H1 (cell line): Measurements from ENCODE around the gene DIP2B. TPM values are rescaled to one million over a fixed set of nuclear protein-coding genes. Genes with fewer than 3 reads are reported as not detected.

Experiments
- CTCF ChIA-PET: fragments of 300-600 bp; sonication (Branson Sonifier 250); formaldehyde crosslinking; loops from one replicate; lab custom pipeline; 2021; ENCODE audit not compliant: partially characterized antibody; lab: Charles Lee
- POLR2A ChIA-PET: fragments of 300-600 bp; sonication (Branson Sonifier 250); formaldehyde crosslinking; loops from one replicate; lab custom pipeline; 2021; ENCODE audit warnings: inconsistent platforms; ENCODE audit not compliant: partially characterized antibody; lab: Charles Lee
- DNase-seq, 2 experiments: peaks; one replicate each; pipeline versions ENCODE4 v3.0.0 to v3.0.0-alpha.2; 2010 to 2022; ENCODE audit warnings: low spot score in 2 of 2, low read depth in 1 of 2, mixed read lengths in 1 of 2
- FAIRE-seq: peaks from 2 replicates; lab custom pipeline; 2011; peaks lifted over from hg19 to GRCh38; lab: Jason Lieb, UNC
- H2AFZ ChIP-seq: 2 replicates; pipeline ENCODE4 v1.8.1; 2012; ENCODE audit warnings: low read length, inconsistent platforms
- H2AK5ac ChIP-seq: 2 replicates; pipeline ENCODE4 v1.6.1; 2013; ENCODE audit warnings: low read depth, low read length
- H2BK120ac ChIP-seq: replicated peaks from 2 replicates; pipeline ENCODE3; 2013; ENCODE audit warnings: low read depth, low read length, inconsistent platforms
- H2BK12ac ChIP-seq: 2 replicates; pipeline ENCODE4 v1.6.1; 2013; ENCODE audit warnings: low read depth, low read length
- H2BK15ac ChIP-seq: 2 replicates; pipeline ENCODE4 v1.6.1; 2013; ENCODE audit warnings: low read length
- H2BK20ac ChIP-seq: 2 replicates; pipeline ENCODE4 v1.6.1; 2013; ENCODE audit warnings: low read length
- H2BK5ac ChIP-seq: 2 replicates; pipeline ENCODE4 v1.6.1; 2013; ENCODE audit warnings: low read depth, low read length
- H3K14ac ChIP-seq: 2 replicates; pipeline ENCODE4 v1.6.1; 2013; ENCODE audit warnings: inconsistent platforms; ENCODE audit not compliant: insufficient read length
- H3K18ac ChIP-seq: 2 replicates; pipeline ENCODE4 v1.6.1; 2013; ENCODE audit warnings: low read length; ENCODE audit errors: extremely low read depth
- H3K23ac ChIP-seq: 2 replicates; pipeline ENCODE4 v1.6.1; 2013; ENCODE audit warnings: inconsistent platforms; ENCODE audit not compliant: insufficient read length
- H3K23me2 ChIP-seq: 2 replicates; pipeline ENCODE4 v1.6.1; 2013; ENCODE audit warnings: low read depth, low read length
- H3K27ac ChIP-seq: 2 replicates; pipeline ENCODE4 v1.6.1; 2011; ENCODE audit warnings: low read depth, low read length, inconsistent platforms
- H3K27me3 ChIP-seq, 4 experiments: replicated peaks in 1 of 4; 1 replicate in 1 of 4; 2 replicates in 3 of 4; pipeline versions ENCODE4 v1.6.1 to v1.8.1; 2011 to 2013; ENCODE audit warnings: low read length in 3 of 4, mild to moderate bottlenecking in 3 of 4, inconsistent platforms in 2 of 4, mixed read lengths in 2 of 4, moderate library complexity in 1 of 4; ENCODE audit not compliant: control insufficient read depth in 3 of 4, insufficient read depth in 3 of 4; ENCODE audit errors: extremely low read depth in 1 of 4
- H3K36me3 ChIP-seq, 4 experiments: 2 replicates each; pipeline versions ENCODE4 v1.6.1 to v1.8.1; 2011 to 2013; ENCODE audit warnings: mild to moderate bottlenecking in 4 of 4, low read length in 3 of 4, moderate library complexity in 2 of 4, control low read depth in 1 of 4, inconsistent platforms in 1 of 4; ENCODE audit not compliant: insufficient read depth in 4 of 4, control insufficient read depth in 2 of 4
- H3K4ac ChIP-seq: replicated peaks from 2 replicates; pipeline ENCODE3; 2013; ENCODE audit warnings: low read length, low read depth, mixed read lengths, inconsistent platforms; ENCODE audit not compliant: insufficient read length
- H3K4me1 ChIP-seq, 4 experiments: replicated peaks in 1 of 4; 1 replicate in 1 of 4; 2 replicates in 3 of 4; pipeline versions ENCODE4 v1.6.1 to v1.8.1; 2011 to 2013; ENCODE audit warnings: low read length in 3 of 4, inconsistent platforms in 2 of 4, mixed read lengths in 1 of 4; ENCODE audit not compliant: insufficient read depth in 4 of 4, control insufficient read depth in 3 of 4
- H3K4me2 ChIP-seq, 2 experiments: 2 replicates each; pipeline versions ENCODE4 v1.6.1 to v1.8.1; 2011 to 2013; ENCODE audit warnings: low read depth in 2 of 2, low read length in 2 of 2, control low read depth in 1 of 2, inconsistent platforms in 1 of 2, mild to moderate bottlenecking in 1 of 2; ENCODE audit not compliant: insufficient read depth in 1 of 2
- H3K4me3 ChIP-seq, 4 experiments: fragments of 200-600, 300-600 bp in 1 of 4; sonication (generic), shearing (Covaris generic), sonication (Bioruptor Twin) in 1 of 4; 2 replicates each; pipeline versions ENCODE4 v1.5.1 to v1.8.1; 2011 to 2016; ENCODE audit warnings: low read length in 4 of 4, low read depth in 3 of 4, control low read depth in 2 of 4, inconsistent platforms in 2 of 4, mild to moderate bottlenecking in 2 of 4, mixed read lengths in 1 of 4, moderate library complexity in 1 of 4; ENCODE audit not compliant: insufficient read depth in 2 of 4; ENCODE audit errors: extremely low read depth in 1 of 4
- H3K56ac ChIP-seq: replicated peaks from 2 replicates; pipeline ENCODE3; 2013; ENCODE audit warnings: low read depth, mild to moderate bottlenecking, mixed read lengths, low read length, inconsistent platforms; ENCODE audit not compliant: insufficient read length
- H3K79me1 ChIP-seq: 2 replicates; pipeline ENCODE4 v1.6.1; 2013; ENCODE audit warnings: low read depth, low read length, control low read depth
- H3K79me2 ChIP-seq, 2 experiments: 2 replicates each; pipeline versions ENCODE4 v1.6.1 to v1.8.1; 2012 to 2013; ENCODE audit warnings: low read length in 2 of 2, mild to moderate bottlenecking in 2 of 2, inconsistent platforms in 1 of 2; ENCODE audit not compliant: insufficient read depth in 2 of 2, control insufficient read depth in 1 of 2
- H3K9ac ChIP-seq, 4 experiments: replicated peaks in 1 of 4; 1 replicate in 1 of 4; 2 replicates in 3 of 4; pipeline versions ENCODE4 v1.6.1 to v1.8.1; 2011 to 2013; ENCODE audit warnings: low read depth in 3 of 4, low read length in 3 of 4, control low read depth in 2 of 4, mild to moderate bottlenecking in 2 of 4, moderate library complexity in 2 of 4, inconsistent platforms in 1 of 4; ENCODE audit errors: extremely low read depth in 1 of 4
- H3K9me3 ChIP-seq, 2 experiments: 2 replicates each; pipeline versions ENCODE4 v1.6.1 to v1.8.1; 2012 to 2013; ENCODE audit warnings: mild to moderate bottlenecking in 2 of 2, moderate library complexity in 2 of 2, control low read depth in 1 of 2, inconsistent platforms in 1 of 2, low read depth in 1 of 2, low read length in 1 of 2, mixed read lengths in 1 of 2; ENCODE audit not compliant: insufficient read depth in 2 of 2
- H4K20me1 ChIP-seq, 2 experiments: replicated peaks in 1 of 2; 2 replicates each; pipeline versions ENCODE3 to v1.8.1; 2011 to 2013; ENCODE audit warnings: inconsistent platforms in 2 of 2, low read length in 2 of 2, mild to moderate bottlenecking in 1 of 2; ENCODE audit not compliant: insufficient read depth in 2 of 2, control insufficient read depth in 1 of 2
- H4K5ac ChIP-seq: 2 replicates; pipeline ENCODE4 v1.6.1; 2013; ENCODE audit warnings: low read length, low read depth, mixed read lengths, inconsistent platforms; ENCODE audit not compliant: insufficient read length
- H4K8ac ChIP-seq: 2 replicates; pipeline ENCODE4 v1.8.0; 2013; ENCODE audit warnings: mild to moderate bottlenecking, moderate library complexity, low read length, inconsistent platforms; ENCODE audit not compliant: insufficient read depth; ENCODE audit errors: extremely low read depth
- H4K91ac ChIP-seq: replicated peaks from 2 replicates; pipeline ENCODE3; 2013; ENCODE audit warnings: low read length, mixed read lengths, inconsistent platforms; ENCODE audit not compliant: insufficient read length
- CTBP2 ChIP-seq: IDR thresholded peaks from 2 replicates; pipeline ENCODE4 v1.7.0; 2011; ENCODE audit warnings: borderline replicate concordance, mild to moderate bottlenecking, moderate library complexity, mixed read lengths, low read length; ENCODE audit not compliant: insufficient read depth, insufficient read length
- EP300 ChIP-seq, 2 experiments: IDR thresholded peaks; 1 replicate in 1 of 2; 2 replicates in 1 of 2; pipeline ENCODE4 v1.6.1; 2011 to 2012; ENCODE audit warnings: low read depth in 2 of 2, low read length in 2 of 2, mild to moderate bottlenecking in 2 of 2, borderline replicate concordance in 1 of 2, inconsistent platforms in 1 of 2, moderate library complexity in 1 of 2
- GABPA ChIP-seq: IDR thresholded peaks from 2 replicates; pipeline ENCODE4 v1.6.1; 2011; ENCODE audit warnings: mild to moderate bottlenecking, low read length, moderate library complexity, borderline replicate concordance; ENCODE audit not compliant: insufficient read depth
- KDM5A ChIP-seq: fragments of 200-600 bp; IDR thresholded peaks from 2 replicates; pipeline ENCODE4 v1.7.1; 2012; ENCODE audit warnings: mild to moderate bottlenecking, low read length, inconsistent platforms, mixed read lengths
- RAD21 ChIP-seq, 2 experiments: IDR thresholded peaks in 1 of 2; conservative IDR thresholded peaks in 1 of 2; 2 replicates each; pipeline ENCODE4 v1.6.1; 2011; ENCODE audit warnings: low read depth in 2 of 2, low read length in 2 of 2, improper control_type of control experiment in 1 of 2, inconsistent platforms in 1 of 2, mild to moderate bottlenecking in 1 of 2, moderate library complexity in 1 of 2
- RFX5 ChIP-seq: IDR thresholded peaks from 2 replicates; pipeline ENCODE4 v1.6.1; 2011; ENCODE audit warnings: low read depth, low read length, improper control_type of control experiment, borderline replicate concordance
- SIN3A ChIP-seq, 2 experiments: IDR thresholded peaks in 1 of 2; conservative IDR thresholded peaks in 1 of 2; 2 replicates each; pipeline ENCODE4 v1.6.1; 2011 to 2012; ENCODE audit warnings: low read length in 2 of 2, improper control_type of control experiment in 1 of 2, low read depth in 1 of 2, mild to moderate bottlenecking in 1 of 2
- TAF1 ChIP-seq: IDR thresholded peaks from 2 replicates; pipeline ENCODE4 v1.6.1; 2011; ENCODE audit warnings: mild to moderate bottlenecking, low read depth, low read length
- WGBS, 2 experiments: shearing (Covaris generic) in 1 of 2; methylation state at CpG; one replicate each; pipeline versions ENCODE4 v1.1.6 to v1.1.7; 2013 to 2015; ENCODE audit warnings: low lambda C conversion rate in 2 of 2, mixed read lengths in 2 of 2, inconsistent platforms in 1 of 2, low coverage in 1 of 2, missing lambda C conversion rate in 1 of 2; ENCODE audit not compliant: insufficient replicate concordance in 2 of 2, insufficient coverage in 1 of 2, insufficient read length in 1 of 2; ENCODE audit errors: extremely low coverage in 1 of 2, missing lambda C conversion rate in 1 of 2; 5-methylcytosine and 5-hydroxymethylcytosine counted together
- polyA plus RNA-seq, 7 experiments: library from polyadenylated mRNA; depleted of rRNA in 3 of 7; stranded (reverse) in 5 of 7; unstranded in 2 of 7; fragments of >200 nt in 5 of 7; fragments of 200-250 nt in 2 of 7; gene quantifications; 1 replicate in 5 of 7; 2 replicates in 1 of 7; 4 replicates in 1 of 7; pipeline versions ENCODE4 v1.2.1 to v1.2.3, GENCODE V29; 2011 to 2013; ENCODE audit warnings: missing spikeins in 2 of 7, mixed read lengths in 2 of 7
- total RNA-seq: library from RNA; stranded (reverse); fragmentation: NEBNext Ultra II Directional; extraction: Animal tissue kit (Norgen Biotek cat#: 25700); gene quantifications from 2 replicates; pipeline ENCODE4 v1.2.1, GENCODE V29; 2021

The DIP2B gene
- total and polyA plus RNA-seq, 2 of the 8 experiments (the other 6 are each of a cell fraction or from before 2014, with no cell fraction given), result 11.1 to 29.6 TPM

DNA sequence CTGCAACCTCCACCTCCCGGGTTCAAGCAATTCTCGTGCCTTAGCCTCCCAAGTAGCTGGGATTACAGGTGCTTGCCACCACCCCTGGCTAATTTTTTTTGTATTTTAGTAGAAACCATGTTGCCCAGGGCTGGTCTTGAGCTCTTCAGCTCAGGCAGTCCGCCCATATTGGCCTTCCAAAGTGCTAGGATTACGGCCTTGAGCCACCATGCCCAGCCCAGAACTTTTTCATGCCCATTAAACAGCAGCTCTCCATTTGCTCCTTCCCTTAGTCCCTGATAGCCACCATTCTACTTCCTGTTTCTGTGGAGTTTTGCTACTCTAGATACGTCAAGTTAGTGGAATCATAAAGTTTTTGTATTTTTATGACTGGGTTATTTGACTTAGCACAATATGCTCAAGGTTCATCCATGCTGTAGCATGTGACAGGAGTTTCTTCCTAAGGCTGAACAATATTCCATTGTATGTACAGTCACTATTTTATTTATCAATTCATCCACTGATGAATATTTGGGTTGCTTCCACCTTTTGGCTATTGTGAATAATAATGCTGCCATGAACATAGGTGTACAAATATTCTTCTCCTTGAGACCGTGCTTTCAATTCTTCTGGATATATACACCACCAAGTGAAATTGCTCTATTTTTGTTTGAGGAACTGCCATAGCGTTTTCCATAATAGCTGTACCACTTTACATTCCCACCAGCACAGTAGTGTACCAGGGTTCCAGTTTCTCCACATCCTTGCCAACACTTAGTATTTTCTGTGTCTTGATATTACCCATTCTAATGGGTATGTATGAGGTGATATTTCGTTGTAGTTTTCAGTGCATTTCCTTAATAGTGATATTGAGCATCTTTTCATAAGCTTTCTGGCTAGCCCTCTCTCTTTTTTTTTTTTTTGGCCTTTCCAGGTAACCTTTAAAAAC is 274.1 kb downstream of the DIP2B start:
- Histone ChIP-seq H2BK15ac (no peak overlapping the region), H3K4me2 (no peak overlapping the region), H3K23ac (no peak overlapping the region), H3K79me2 (peaks cover 0 to 44% of the 10 kb centered on the region in 2 experiments; a peak in 2 of 4 replicates), H3K4me1 (no peaks in the 10 kb centered on the region), H3K23me2 (no peaks in the 10 kb centered on the region), H3K27me3 (no peaks in the 10 kb centered on the region), H3K4me3 (no peak overlapping the region), H3K79me1 (no peaks in the 10 kb centered on the region; the same call in 1 of the 2 replicates), H3K9ac (no peak overlapping the region), H4K20me1 (peaks cover 0 to 2% of the 10 kb centered on the region in 2 experiments), H4K5ac (no peak overlapping the region), H2AFZ (no peak overlapping the region), H3K36me3 (peaks cover 0 to 9% (median 0%) of the 10 kb centered on the region in 4 experiments; a peak in 3 of 8 replicates), H3K27ac (no peak overlapping the region), H3K14ac (no peak overlapping the region), H2AK5ac (no peak overlapping the region), H3K9me3 (no peaks in the 10 kb centered on the region), H3K4ac (no peak overlapping the region), H2BK120ac (no peak overlapping the region), H2BK5ac (no peak overlapping the region), H4K8ac (no peak overlapping the region), H2BK20ac (no peak overlapping the region), H4K91ac (no peak overlapping the region), H2BK12ac (no peak overlapping the region), H3K56ac (no peak overlapping the region), H3K18ac (no peak overlapping the region)
- ChIA-PET CTCF (interaction anchor here (0.8 to 1.0 kb wide), 2 partner anchors 11 to 14 kb away, joined by 3 read pairs; no protein-coding TSS in a partner anchor), POLR2A (interaction anchor here (0.5 kb wide), 1 partner anchor 18 kb away, joined by 4 read pairs; no protein-coding TSS in a partner anchor)
- FAIRE-seq (no peak), DNase-seq (no peak)
- TF ChIP-seq RFX5, result no peak
- TF ChIP-seq KDM5A, result no peak
- TF ChIP-seq GABPA, result no peak
- TF ChIP-seq RAD21 (IDR thresholded peaks at IDR 0.05 in 1 of 2, conservative IDR thresholded peaks at IDR 0.05 in 1 of 2; ENCODE audit: low read depth in 2 of 2, low read length in 2 of 2), result no peak
- no peak for TF ChIP-seq EP300 (IDR thresholded peaks at IDR 0.05; ENCODE audit: borderline replicate concordance in 1 of 2, low read depth in 2 of 2, low read length in 2 of 2)
- TF ChIP-seq SIN3A (conservative IDR thresholded peaks at IDR 0.05 in 1 of 2, IDR thresholded peaks at IDR 0.05 in 1 of 2; ENCODE audit: low read depth in 1 of 2, low read length in 2 of 2), result no peak
- TF ChIP-seq CTBP2, result no peak
- no peak for TF ChIP-seq TAF1
- 94% methylated on average over 8 of the region's 8 CpGs; no CpG with 5 or more reads in 1 of the 2 experiments for WGBS, 2 experiments
